Measurements from ENCODE around the gene KLHL3.

DNA sequence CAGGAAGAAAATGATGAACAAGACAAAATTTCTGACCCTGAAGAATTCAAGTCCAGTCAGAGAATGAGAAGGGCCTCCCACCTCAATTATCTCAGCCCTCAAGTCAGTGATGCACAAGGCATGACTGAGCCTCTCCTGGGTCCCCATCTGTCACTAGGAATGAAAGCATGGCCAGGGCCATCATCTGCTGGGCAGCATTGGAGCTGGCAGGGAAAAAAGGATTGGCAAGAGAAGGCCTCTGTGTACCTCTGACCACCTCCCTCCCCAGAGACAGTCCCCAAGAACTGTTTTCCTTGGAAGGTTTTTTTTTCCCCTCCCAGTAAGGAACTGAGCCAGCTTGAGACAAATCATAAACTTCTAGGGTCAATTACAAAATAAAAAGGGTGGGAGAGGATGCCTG lies 76.7 kb downstream of the KLHL3 start:
- TF ChIP-seq, protein P1, sequence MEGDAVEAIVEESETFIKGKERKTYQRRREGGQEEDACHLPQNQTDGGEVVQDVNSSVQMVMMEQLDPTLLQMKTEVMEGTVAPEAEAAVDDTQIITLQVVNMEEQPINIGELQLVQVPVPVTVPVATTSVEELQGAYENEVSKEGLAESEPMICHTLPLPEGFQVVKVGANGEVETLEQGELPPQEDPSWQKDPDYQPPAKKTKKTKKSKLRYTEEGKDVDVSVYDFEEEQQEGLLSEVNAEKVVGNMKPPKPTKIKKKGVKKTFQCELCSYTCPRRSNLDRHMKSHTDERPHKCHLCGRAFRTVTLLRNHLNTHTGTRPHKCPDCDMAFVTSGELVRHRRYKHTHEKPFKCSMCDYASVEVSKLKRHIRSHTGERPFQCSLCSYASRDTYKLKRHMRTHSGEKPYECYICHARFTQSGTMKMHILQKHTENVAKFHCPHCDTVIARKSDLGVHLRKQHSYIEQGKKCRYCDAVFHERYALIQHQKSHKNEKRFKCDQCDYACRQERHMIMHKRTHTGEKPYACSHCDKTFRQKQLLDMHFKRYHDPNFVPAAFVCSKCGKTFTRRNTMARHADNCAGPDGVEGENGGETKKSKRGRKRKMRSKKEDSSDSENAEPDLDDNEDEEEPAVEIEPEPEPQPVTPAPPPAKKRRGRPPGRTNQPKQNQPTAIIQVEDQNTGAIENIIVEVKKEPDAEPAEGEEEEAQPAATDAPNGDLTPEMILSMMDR (IDR thresholded peaks at IDR 0.05) = no peak
- no peak for TF ChIP-seq POLR2A (IDR thresholded peaks at IDR 0.05)

Data from upper lobe of left lung (tissue), 4 donors.